ENCODE data around the gene ATG3. TPM values are rescaled to one million over a fixed set of nuclear protein-coding genes. Genes with fewer than 3 reads are reported as not detected.
"Not testable (repeated sequence)": the region's sequence is repeated elsewhere in the genome, so short reads cannot be mapped to it uniquely, and the experiment has no call there.

ATG3 gene
- total RNA-seq, 1 donor from 2014 or later = 47.8 TPM

- no peak for DNase-seq (ENCODE audit: low read depth)
These were observed 353 bp downstream of the ATG3 start for GRCh38 chr3:112561484-112561733.

GRCh38 chr3:112560721-112561483 is 860 bp downstream of the ATG3 start:
- DNase-seq (ENCODE audit: low read depth) = peak; percentile 88

- DNase-seq (ENCODE audit: low read depth) = no peak
These were observed 1.5 kb downstream of the ATG3 start for GRCh38 chr3:112560307-112560706.

GRCh38 chr3:112557976-112558375 is 3.8 kb downstream of the ATG3 start:
- no peak for DNase-seq (ENCODE audit: low read depth)

- no peak for DNase-seq (ENCODE audit: low read depth)
These were observed 6.1 kb downstream of the ATG3 start for GRCh38 chr3:112555535-112556170.

DNA sequence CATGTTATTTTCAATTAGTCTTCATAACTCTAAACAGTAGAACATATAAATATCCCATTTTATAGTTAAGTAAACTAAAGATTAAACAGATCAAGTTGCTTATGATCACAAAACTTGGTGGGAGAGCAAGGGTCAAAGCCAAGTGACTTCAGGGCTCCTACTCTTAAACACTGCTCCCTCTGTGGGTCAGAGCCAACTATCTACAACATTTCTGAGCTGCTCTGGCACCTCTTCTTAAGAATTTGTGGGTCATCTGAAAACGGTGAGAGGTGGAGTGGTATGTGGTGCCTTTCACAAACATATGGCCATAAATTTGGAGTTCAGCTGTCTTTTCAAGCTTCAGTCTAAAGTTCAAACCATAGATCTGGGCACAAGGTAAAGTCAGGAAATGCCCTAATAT is 10.9 kb downstream of the ATG3 start:
- DNase-seq (ENCODE audit: low read depth) = no peak

GRCh38 chr3:112546216-112546759 is 15.5 kb downstream of the ATG3 start:
- no peak for DNase-seq (ENCODE audit: low read depth)

DNA sequence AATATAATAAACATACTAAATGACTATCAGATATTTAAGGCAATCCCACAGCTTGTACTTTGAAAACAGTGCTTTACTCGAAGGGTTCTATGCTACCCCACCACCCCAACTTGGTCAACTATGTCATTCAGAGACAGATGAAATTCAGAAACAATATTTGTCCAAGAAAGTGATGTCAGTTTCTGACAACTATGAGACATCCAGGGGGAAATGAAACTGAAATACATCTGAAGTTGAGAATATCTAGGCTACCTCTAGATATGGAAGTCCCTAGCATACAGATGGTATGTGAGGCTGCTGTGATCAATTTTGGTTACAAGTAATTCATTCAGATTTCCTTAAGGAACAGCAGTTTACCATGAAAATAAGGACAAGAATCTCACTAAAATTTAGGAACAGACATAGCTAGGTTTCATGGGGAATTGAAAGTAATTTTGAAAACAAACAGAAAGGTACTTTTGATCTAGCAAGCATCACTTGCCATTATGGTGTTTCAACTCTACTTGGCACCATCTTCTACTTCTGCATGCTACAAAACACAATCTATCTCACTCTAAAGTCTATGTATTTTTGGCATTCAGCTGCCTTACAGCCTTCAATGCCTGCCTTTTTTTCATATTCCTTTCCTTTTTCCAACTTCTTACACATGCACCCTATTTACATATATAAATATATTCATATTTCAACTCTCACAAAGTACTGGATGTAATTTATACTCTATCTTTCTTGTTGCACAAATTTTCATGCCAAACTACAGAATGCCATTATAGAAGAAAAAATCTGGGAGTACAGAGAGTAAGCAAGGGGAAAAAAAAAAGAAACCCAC is 21.7 kb downstream of the ATG3 start:
- DNase-seq (ENCODE audit: low read depth) = no peak

DNA sequence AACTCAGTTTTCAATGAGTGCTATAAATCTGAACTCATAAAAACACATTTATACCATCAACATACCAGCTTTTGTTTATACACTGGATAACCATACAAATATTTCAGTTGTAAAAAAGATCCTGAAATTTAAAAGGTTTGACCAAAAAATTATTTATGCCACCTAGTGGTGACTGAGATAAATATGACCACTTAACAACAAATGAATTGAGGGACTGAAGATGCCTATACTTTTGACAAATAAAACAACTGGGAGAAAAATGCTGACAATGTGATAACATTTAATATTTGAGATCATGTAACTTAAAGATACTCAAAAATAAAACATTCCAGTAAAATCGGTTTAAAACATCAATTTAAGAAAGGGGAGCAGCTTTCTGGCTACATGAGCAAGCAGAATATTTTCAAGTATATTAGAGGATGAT is 30.4 kb downstream of the ATG3 start:
- DNase-seq (ENCODE audit: low read depth) = peak; percentile 41

DNA sequence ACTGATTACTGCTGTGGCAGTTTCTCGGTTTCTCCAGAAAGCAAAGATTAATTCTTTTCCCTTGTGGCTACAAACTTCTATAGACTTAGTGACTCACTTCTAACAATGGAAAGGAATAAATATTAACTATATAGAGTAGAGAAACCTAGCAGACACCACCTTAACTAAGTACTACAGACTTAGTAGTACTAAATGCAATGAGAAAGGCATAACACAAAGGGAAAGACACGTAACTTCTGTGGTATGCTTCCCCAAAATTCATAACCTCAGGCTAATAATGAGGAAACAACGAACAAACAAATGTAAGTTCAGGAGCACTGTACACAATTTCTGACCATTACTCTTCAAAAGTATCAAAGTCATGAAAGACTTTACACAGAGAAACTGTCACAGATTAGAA is 31.2 kb downstream of the ATG3 start:
- no peak for DNase-seq (ENCODE audit: low read depth)

- DNase-seq (ENCODE audit: low read depth) = not testable (repeated sequence)
These were observed 37.6 kb downstream of the ATG3 start for GRCh38 chr3:112524127-112524526.

DNA sequence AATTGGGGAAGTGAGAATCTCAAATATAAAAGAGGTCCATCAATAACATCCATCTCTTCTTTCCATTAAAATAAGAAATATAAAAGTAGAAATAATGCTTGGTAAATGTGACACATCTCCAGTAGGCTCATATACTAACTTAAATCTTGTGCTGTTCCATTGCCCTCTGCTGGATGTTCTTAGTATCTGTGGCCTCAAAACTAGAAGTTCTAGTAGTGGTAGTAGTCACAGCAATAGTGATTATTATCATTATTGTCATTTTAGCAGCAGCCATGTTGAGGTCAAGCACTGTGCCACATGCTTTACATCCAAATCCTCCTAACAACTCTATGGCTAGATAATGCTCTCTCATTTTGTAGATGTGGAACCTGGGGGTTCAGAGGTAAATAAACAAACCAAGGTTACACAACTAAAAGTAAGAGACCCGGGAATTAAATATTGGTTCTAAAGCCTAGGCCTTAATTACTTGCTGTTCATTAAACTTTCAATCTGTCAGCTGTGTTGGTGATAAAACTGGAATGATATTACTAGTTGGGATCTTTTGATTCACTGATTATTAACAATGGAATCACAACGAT is 42.2 kb downstream of the ATG3 start:
- peak; percentile 71 for DNase-seq (ENCODE audit: low read depth)

- DNase-seq (ENCODE audit: low read depth) = not testable (repeated sequence)
These were observed 42.8 kb downstream of the ATG3 start for GRCh38 chr3:112518970-112519369.

GRCh38 chr3:112514527-112515128 is 47.1 kb downstream of the ATG3 start:
- no peak for DNase-seq (ENCODE audit: low read depth)

DNA sequence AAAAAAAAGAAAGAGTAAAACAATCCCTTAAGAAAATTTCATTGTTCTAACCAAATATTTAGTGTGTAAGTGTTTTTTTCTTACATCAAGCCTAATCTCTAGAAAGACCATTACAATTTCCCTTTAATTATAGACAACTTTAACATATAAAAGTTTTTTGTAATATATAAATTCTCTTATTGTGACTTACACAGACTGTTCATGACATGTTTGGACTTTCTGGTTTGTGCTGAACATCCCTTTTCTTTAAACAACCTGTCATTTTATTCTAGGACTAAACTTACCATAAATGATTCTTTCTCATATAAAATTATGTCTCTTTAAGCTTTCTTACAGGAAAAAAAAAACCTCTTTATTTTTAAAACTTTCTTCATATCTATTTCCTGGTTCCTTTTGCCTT is 49.4 kb downstream of the ATG3 start:
- no peak for DNase-seq (ENCODE audit: low read depth)

GRCh38 chr3:112508860-112509259 is 52.9 kb downstream of the ATG3 start:
- no peak for DNase-seq (ENCODE audit: low read depth)

DNA sequence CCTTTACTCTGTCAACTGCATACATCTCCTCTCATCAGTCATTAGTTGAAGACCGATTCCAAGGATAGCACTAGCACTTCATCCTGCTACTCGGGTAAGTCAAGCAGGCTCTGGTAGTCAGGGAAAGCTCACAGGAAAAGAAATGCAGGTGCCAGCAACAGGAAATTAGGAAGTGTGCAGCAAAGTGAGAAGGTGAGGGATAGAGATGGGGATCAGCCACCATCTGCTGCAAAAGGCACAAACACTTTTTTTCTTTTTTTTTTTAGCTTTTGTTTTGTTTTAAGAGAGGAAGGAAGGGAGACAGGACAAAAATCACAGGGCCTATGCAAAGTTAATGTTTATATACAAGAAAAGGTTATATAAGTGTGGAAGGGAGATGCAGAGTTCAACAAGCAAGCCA is 53.5 kb downstream of the ATG3 start:
- no peak for DNase-seq (ENCODE audit: low read depth)

DNA sequence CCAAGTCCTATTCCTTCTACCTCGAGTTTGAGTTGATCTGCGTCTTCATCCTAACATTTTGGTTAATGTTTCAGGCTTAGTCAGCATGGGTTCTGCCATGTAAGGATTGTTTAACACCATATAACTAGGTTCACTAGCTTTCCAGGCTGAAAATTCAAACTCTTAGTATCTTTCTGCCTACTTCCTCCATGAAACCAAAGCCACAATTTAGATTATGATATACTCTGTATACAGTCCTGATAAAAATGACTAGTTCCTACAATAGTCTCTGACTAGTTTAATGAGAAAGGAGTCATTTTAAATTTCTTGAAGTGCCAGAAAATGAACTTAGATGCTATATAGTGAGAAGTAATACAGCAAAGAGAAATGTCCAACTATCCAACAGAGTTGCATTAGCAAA is 55.9 kb downstream of the ATG3 start:
- DNase-seq (ENCODE audit: low read depth) = no peak

- DNase-seq (ENCODE audit: low read depth) = no peak
These were observed 57.6 kb downstream of the ATG3 start for GRCh38 chr3:112504123-112504522.

DNA sequence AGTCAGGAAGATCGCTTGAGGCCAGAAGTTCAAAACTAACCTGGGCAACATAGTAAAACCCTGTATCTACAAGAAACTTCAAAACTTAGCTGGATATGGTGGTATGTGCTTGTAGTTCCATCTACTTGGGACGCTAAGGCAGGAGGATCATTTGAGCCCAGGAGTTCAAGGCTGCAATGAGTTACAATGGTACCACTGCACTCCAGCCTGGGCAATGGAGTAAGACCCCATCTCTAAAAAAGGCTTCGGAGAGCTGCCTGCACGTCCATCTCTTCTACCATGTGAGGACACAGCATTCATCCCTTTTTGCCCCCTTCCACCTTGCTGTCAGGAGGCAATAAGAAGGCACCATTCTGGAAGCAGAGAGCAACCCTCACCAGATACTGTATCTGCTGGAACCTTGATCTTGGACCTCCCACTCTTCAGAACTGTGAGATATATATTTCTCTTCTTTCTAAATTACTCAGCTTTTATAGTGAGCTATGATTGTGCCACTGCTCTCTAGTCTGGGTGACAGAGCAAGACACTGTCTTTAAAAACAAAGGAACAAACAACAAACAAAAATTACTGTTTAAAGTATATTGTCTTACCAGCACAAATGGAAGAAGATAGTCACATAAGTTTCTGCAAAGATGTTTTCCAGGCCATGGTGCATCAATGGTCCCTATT is 58.3 kb downstream of the ATG3 start:
- DNase-seq (ENCODE audit: low read depth) = no peak

DNA sequence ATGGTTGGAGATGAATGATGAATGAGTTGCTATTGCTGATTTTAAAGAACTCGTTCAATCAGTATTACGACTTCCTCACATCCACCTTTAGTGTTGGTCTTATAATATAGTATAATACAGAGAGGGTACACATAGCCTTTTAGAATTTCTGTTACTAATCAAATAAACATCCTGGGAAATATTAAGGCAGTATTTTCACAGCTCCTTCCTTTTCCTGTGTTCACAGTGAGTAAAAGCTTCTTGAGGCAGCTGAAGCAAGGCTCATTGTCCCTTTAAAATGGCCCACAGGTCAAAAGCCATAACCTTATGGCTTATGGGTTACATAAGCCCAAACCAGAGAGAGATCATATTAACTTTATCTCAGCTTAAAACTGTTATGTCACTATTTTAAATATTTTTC is 61.1 kb downstream of the ATG3 start:
- DNase-seq (ENCODE audit: low read depth) = no peak

Data from myocyte (in vitro differentiated cells).